Measurements from ENCODE around the gene ASPM. TPM values are rescaled to one million over a fixed set of nuclear protein-coding genes. Genes with fewer than 3 reads are reported as not detected.
A peak's percentile ranks its signal among the peaks of the same experiment; 100 is the strongest.

ASPM gene
- polyA plus RNA-seq, 2 of the 4 experiments (the other 2 are of a cell fraction) = 19.0 to 35.5 TPM

DNA sequence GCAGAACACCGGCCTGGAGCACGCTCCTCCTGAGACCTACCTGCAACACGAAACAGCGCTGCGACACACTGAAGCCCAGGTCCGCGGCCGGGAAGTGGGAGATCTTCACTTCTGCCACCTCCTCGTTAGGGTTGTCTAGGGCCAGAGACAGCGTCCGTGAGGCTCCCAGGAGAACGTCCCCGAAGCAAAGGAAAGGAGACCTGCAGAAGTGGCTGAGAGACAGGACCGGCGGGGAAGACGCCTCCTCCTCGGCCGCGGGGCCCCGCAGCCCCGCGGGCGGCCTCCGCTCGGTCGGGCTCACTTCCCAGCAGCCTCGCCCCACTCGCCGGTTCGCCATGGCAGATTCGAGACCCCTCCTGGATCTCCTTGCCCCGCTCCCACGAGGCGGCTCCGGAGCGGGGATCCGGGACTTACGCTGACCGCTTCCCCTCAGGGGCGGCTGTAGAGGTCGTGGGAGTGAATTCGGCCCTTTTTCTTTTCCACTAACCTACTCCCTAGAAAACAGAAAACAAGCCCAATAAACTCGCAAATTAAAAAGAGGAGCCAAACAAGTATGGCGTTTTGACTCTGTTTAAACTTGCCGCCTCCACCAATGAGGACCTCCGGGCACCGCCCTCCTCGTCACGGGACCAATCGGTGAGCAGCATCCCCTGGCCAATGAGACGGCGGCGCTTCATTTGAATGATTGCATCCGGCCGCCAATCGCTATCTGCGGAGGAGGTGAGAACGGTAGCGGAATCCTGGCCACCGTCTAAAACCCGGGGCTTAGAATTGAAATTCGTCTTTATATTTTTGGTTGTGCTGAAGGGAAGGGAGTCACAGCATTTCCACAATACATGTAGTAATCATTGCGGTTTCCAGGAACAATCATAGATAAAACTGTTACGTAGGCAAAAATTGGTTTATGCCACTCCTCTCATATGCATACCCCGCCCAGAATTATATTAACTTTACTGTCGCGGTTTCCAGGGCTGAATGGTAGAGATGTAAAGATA is at the start of gene ASPM (continued):
- TF ChIP-seq, protein P1, sequence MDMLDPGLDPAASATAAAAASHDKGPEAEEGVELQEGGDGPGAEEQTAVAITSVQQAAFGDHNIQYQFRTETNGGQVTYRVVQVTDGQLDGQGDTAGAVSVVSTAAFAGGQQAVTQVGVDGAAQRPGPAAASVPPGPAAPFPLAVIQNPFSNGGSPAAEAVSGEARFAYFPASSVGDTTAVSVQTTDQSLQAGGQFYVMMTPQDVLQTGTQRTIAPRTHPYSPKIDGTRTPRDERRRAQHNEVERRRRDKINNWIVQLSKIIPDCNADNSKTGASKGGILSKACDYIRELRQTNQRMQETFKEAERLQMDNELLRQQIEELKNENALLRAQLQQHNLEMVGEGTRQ (IDR thresholded peaks at IDR 0.05) = peak; percentile 61
- no peak for TF ChIP-seq TFCP2L1 (CRISPR knock-in tag; IDR thresholded peaks at IDR 0.05)
- TF ChIP-seq HEYL (CRISPR knock-in tag; IDR thresholded peaks at IDR 0.05) = no peak
- TF ChIP-seq, protein P2, sequence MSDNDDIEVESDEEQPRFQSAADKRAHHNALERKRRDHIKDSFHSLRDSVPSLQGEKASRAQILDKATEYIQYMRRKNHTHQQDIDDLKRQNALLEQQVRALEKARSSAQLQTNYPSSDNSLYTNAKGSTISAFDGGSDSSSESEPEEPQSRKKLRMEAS (IDR thresholded peaks at IDR 0.05) = peak; percentile 50; the same call in 1 of the 2 replicates

DNA sequence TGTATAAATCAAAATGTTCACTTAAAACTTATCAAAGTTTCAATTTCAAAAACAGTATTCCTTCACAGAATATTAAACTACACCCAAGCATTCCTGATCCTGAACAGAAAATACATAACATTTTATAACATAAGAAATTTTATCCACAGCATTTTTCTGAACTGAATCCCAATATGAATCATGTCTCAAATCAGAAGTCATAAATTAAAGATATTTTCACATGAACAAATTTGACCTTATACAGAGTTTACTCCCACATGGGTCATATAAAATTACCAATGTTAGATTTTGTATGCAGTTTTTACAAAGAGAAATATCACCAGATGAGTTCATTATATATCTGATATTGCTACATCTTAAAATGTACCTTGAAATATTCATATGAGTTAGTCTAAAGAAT is 48.6 kb upstream of the ASPM start:
- no peak for FAIRE-seq
- Histone ChIP-seq H3K4me1 (peaks cover 26% of the 10 kb centered on the region; the same call in 2 of the 3 replicates), H3K4me2 (peak overlapping the region; percentile 3; the same call in 1 of the 3 replicates), H3K4me3 (no peak overlapping the region), H3K27ac (no peak overlapping the region), H3K9me3 (no peaks in the 10 kb centered on the region)
- no peak for TF ChIP-seq TP53 (CRISPR knock-in tag; IDR thresholded peaks at IDR 0.05)
- no peak for TF ChIP-seq KDM1A (IDR thresholded peaks at IDR 0.05; ENCODE audit: low read depth)
- no peak for TF ChIP-seq MYC (IDR thresholded peaks at IDR 0.05; ENCODE audit: borderline replicate concordance, low read length)
- TF ChIP-seq NFE2L2 (conservative IDR thresholded peaks at IDR 0.05; ENCODE audit: low read length) = no peak
- no peak for TF ChIP-seq SMC3 (IDR thresholded peaks at IDR 0.05)
- no peak for TF ChIP-seq EP300 (IDR thresholded peaks at IDR 0.05)
- TF ChIP-seq MAFK (IDR thresholded peaks at IDR 0.05; ENCODE audit: partially characterized antibody) = no peak
- no peak for TF ChIP-seq CHD4 (IDR thresholded peaks at IDR 0.05; ENCODE audit: borderline replicate concordance)
- TF ChIP-seq, protein P3, sequence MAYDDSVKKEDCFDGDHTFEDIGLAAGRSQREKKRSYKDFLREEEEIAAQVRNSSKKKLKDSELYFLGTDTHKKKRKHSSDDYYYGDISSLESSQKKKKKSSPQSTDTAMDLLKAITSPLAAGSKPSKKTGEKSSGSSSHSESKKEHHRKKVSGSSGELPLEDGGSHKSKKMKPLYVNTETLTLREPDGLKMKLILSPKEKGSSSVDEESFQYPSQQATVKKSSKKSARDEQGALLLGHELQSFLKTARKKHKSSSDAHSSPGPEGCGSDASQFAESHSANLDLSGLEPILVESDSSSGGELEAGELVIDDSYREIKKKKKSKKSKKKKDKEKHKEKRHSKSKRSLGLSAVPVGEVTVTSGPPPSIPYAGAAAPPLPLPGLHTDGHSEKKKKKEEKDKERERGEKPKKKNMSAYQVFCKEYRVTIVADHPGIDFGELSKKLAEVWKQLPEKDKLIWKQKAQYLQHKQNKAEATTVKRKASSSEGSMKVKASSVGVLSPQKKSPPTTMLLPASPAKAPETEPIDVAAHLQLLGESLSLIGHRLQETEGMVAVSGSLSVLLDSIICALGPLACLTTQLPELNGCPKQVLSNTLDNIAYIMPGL (CRISPR knock-in tag; IDR thresholded peaks at IDR 0.05; ENCODE audit: borderline replicate concordance) = no peak
- no peak for ATAC-seq
- POLR2A ChIA-PET = no interaction called here
- no peak for DNase-seq (ENCODE audit: low read depth in 1 of 2, low spot score in 1 of 2)
- CTCF ChIA-PET = interaction anchor here (1.1 kb wide), 1 partner anchor 15 kb away, joined by 4 read pairs; no protein-coding TSS in a partner anchor

DNA sequence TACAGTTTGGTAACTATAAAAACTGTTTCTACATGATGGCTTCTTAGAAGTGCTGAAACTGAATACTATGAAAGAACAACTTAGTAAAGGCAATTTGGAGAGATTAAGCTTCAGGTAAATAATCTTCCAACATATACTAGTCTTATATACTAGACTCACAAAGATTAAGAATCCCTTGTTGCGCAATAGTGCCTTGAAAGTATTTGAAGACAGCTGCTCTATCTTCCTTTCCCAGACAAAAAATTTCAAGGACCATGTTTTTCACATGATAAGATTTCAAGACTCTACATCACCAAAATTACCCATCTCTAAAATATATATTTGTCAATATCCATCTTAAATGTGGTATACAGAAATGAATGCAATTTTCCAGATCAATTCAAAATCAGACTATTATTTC is 37.7 kb upstream of the ASPM start:
- ATAC-seq (no peak), DNase-seq (ENCODE audit: low read depth in 1 of 2, low spot score in 1 of 2) (no peak), FAIRE-seq (no peak)
- 97% methylated on average over 1 of the region's 1 CpG for WGBS (ENCODE audit: missing lambda C conversion rate)
- H3K4me2 ChIP-seq = no peak overlapping the region
- H3K4me1 ChIP-seq = peaks cover 10% of the 10 kb centered on the region
- no peaks in the 10 kb centered on the region for H3K9me3 ChIP-seq
- H3K4me3 ChIP-seq = no peak overlapping the region
- TF ChIP-seq JUN (IDR thresholded peaks at IDR 0.05) = no peak
- TF ChIP-seq, protein P4, sequence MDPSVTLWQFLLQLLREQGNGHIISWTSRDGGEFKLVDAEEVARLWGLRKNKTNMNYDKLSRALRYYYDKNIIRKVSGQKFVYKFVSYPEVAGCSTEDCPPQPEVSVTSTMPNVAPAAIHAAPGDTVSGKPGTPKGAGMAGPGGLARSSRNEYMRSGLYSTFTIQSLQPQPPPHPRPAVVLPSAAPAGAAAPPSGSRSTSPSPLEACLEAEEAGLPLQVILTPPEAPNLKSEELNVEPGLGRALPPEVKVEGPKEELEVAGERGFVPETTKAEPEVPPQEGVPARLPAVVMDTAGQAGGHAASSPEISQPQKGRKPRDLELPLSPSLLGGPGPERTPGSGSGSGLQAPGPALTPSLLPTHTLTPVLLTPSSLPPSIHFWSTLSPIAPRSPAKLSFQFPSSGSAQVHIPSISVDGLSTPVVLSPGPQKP (IDR thresholded peaks at IDR 0.05; ENCODE audit: low read depth, low read length) = no peak
- TF ChIP-seq, protein P1 (IDR thresholded peaks at IDR 0.05) = no peak
- no peak for TF ChIP-seq TP53 (CRISPR knock-in tag; IDR thresholded peaks at IDR 0.05)
- TF ChIP-seq, protein P5, sequence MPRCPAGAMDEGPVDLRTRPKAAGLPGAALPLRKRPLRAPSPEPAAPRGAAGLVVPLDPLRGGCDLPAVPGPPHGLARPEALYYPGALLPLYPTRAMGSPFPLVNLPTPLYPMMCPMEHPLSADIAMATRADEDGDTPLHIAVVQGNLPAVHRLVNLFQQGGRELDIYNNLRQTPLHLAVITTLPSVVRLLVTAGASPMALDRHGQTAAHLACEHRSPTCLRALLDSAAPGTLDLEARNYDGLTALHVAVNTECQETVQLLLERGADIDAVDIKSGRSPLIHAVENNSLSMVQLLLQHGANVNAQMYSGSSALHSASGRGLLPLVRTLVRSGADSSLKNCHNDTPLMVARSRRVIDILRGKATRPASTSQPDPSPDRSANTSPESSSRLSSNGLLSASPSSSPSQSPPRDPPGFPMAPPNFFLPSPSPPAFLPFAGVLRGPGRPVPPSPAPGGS (IDR thresholded peaks at IDR 0.05) = no peak
- TF ChIP-seq CEBPB (IDR thresholded peaks at IDR 0.05) = peak; percentile 94
- TF ChIP-seq POLR2AphosphoS2 (conservative IDR thresholded peaks at IDR 0.05; ENCODE audit: low read length) = no peak
- ChIA-PET POLR2A (no interaction called here), CTCF (no interaction called here)
- no peak overlapping the region for H3K27ac ChIP-seq
